DOHH2 (cell line): ENCODE data around the gene ICA1L.

Experiments used
- EZH2phosphoT487 ChIP-seq: fragments of 200-600 bp; sonication (generic); IDR thresholded peaks from 2 replicates; pipeline ENCODE4 v1.6.1; 2017; ENCODE audit warnings: borderline replicate concordance, mild to moderate bottlenecking, antibody characterized with exemption, low read length, moderate library complexity, mixed read lengths
- TF ChIP-seq, protein P1 (sequence below): fragments of 200-600 bp; sonication (generic); IDR thresholded peaks from one replicate; pipeline ENCODE4 v1.5.1; 2014; ENCODE audit warnings: antibody characterized with exemption, mild to moderate bottlenecking, low read depth, low read length; ENCODE audit not compliant: poor library complexity, severe bottlenecking

GRCh38 chr2:202743613-202744012 lies 128.0 kb downstream of the ICA1L start:
- TF ChIP-seq, protein P1, sequence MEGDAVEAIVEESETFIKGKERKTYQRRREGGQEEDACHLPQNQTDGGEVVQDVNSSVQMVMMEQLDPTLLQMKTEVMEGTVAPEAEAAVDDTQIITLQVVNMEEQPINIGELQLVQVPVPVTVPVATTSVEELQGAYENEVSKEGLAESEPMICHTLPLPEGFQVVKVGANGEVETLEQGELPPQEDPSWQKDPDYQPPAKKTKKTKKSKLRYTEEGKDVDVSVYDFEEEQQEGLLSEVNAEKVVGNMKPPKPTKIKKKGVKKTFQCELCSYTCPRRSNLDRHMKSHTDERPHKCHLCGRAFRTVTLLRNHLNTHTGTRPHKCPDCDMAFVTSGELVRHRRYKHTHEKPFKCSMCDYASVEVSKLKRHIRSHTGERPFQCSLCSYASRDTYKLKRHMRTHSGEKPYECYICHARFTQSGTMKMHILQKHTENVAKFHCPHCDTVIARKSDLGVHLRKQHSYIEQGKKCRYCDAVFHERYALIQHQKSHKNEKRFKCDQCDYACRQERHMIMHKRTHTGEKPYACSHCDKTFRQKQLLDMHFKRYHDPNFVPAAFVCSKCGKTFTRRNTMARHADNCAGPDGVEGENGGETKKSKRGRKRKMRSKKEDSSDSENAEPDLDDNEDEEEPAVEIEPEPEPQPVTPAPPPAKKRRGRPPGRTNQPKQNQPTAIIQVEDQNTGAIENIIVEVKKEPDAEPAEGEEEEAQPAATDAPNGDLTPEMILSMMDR: no peak
- no peak for TF ChIP-seq EZH2phosphoT487
